RWPE1 (cell line): ENCODE measurements around the gene EDC3.
A peak's percentile ranks its signal among the peaks of the same experiment; 100 is the strongest.

ENCODE experiments used
- CTCF ChIA-PET: fragments of 350-600 bp; sonication (Branson Sonifier 250); formaldehyde crosslinking; extraction: SDS; loops from one replicate; lab custom pipeline; 2021; lab: Yijun Ruan, JAX
- POLR2A ChIA-PET: fragments of 400-600 bp; formaldehyde crosslinking; extraction: SDS; loops from one replicate; lab custom pipeline; 2020; ENCODE audit warnings: antibody characterized with exemption; ENCODE audit not compliant: low non-redundant PET; lab: Yijun Ruan, JAX
- DNase-seq: peaks from one replicate; pipeline ENCODE4 v3.0.0; 2012; ENCODE audit warnings: low spot score
- H3K27ac ChIP-seq: fragments of 450-650 bp; 2 replicates; pipeline ENCODE4 v1.5.1; 2017
- TF ChIP-seq, protein P1 (sequence below): fragments of 450-650 bp; conservative IDR thresholded peaks from 2 replicates; pipeline ENCODE4 v1.5.1; 2017; ENCODE audit warnings: low read depth, mild to moderate bottlenecking

The EDC3 gene

DNA sequence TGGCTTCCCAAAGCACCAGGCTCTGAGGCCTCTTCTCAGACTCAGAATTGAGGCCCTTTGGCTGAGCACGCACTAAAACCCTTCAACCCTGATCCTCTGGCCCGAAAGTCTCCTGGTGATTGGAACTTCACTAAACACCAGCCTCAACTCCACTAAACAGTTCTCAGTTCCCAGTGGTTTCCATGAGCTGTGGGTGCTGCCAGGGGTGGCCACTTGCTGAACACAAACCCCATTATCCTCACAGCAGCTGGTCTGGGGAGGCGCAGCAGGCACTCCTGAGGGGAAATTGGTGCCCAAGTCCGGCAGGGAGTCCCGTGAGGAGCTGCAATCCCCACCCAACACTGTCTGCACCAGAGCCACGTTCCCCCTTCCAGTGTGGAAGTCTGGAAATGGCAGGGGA, 84.0 kb downstream of the EDC3 start:
- peak overlapping the region; percentile 53 for H3K27ac ChIP-seq
- ChIA-PET POLR2A (no interaction called here), CTCF (no interaction called here)
- DNase-seq = no peak
- TF ChIP-seq, protein P1, sequence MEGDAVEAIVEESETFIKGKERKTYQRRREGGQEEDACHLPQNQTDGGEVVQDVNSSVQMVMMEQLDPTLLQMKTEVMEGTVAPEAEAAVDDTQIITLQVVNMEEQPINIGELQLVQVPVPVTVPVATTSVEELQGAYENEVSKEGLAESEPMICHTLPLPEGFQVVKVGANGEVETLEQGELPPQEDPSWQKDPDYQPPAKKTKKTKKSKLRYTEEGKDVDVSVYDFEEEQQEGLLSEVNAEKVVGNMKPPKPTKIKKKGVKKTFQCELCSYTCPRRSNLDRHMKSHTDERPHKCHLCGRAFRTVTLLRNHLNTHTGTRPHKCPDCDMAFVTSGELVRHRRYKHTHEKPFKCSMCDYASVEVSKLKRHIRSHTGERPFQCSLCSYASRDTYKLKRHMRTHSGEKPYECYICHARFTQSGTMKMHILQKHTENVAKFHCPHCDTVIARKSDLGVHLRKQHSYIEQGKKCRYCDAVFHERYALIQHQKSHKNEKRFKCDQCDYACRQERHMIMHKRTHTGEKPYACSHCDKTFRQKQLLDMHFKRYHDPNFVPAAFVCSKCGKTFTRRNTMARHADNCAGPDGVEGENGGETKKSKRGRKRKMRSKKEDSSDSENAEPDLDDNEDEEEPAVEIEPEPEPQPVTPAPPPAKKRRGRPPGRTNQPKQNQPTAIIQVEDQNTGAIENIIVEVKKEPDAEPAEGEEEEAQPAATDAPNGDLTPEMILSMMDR = no peak

DNA sequence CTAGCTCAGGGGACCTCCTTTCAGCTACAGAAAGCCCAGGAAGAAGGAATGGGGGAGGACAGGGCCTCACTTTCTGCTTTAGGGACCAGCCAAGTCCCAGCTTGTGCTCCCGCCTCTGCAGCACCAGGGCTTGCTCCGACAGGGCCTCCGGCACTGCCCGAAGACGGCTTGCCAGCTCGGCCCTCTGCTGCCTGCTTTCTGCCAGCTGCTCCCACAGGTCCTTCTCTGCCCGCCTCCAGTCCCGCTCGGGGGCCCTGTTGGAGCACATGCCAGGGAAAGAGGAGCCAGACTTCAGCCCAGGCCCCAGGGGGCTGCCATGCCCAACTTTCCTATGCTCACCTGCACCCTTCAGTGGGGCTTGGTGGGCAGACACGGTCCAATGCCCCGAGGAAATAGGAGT, 84.5 kb downstream of the EDC3 start:
- CTCF ChIA-PET = interaction anchor here (0.6 kb wide), 2 partner anchors 237 to 282 kb away, joined by 3 to 4 read pairs; no protein-coding TSS in a partner anchor
- H3K27ac ChIP-seq = peak overlapping the region; percentile 53
- TF ChIP-seq, protein P1 = no peak
- POLR2A ChIA-PET = no interaction called here
- no peak for DNase-seq

DNA sequence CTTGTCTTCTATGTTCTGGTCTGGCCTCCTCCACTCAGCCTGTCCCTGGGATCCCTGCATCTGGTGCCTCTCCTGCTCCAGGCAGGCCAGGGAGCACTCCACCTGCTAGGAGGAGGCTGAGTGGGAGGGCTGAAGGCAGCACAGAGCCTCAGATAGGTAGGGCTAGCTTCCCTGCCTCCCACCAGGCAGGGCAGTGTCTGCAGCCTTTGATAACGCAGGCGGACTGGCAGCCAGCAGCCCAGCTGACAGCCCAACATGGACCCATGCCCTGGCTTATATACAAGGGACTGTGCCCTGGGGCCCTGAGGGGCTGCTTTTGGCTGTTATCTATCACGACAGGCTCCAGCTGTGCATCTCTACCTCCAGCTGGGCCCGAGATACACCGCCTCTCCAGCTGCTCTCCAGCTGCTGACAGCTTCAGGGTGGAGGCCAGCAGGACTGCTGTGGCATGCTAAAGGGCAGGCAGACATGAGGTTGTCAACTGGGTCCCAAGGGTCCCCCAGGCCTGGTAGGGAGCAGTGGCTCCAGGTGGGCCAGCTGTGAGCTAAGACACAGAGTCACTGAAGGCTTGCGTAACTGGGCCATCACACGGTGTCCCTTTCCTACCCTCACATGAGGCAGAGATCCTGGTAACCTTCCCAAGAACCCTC, 85.4 kb downstream of the EDC3 start:
- POLR2A ChIA-PET = no interaction called here

DNA sequence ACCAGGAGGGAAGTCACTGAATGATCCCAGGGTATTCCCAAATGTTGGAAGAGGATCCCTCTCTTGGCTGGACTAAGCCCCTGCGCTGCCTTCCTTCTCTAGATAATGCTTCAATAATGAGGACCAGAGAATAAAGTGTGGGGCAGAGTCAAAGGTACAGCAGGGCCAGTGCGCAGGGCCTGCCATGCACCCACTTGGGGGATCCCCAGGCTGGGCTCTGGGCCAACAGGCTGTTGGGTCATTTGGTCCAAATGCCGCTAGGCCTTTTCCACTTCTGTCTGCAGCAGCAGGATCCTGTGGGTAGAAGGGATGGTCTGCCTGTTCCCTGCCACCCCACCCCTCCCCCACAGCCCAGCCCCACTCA, 85.9 kb downstream of the EDC3 start:
- DNase-seq = no peak
- CTCF ChIA-PET = interaction anchor here (0.7 kb wide), 1 partner anchor 25 kb away, joined by 4 read pairs; no protein-coding TSS in a partner anchor
- H3K27ac ChIP-seq = no peak overlapping the region; the same call in 1 of the 2 replicates
- TF ChIP-seq, protein P1 = no peak
- POLR2A ChIA-PET = no interaction called here

More for the DNA sequence above, 85.4 kb downstream of the EDC3 start:
- TF ChIP-seq, protein P1 = no peak
- CTCF ChIA-PET = interaction anchor here (0.7 kb wide), 2 partner anchors 24 to 236 kb away, joined by 4 read pairs; no protein-coding TSS in a partner anchor
- peak overlapping the region; percentile 53; the same call in 1 of the 2 replicates for H3K27ac ChIP-seq
- DNase-seq = no peak

DNA sequence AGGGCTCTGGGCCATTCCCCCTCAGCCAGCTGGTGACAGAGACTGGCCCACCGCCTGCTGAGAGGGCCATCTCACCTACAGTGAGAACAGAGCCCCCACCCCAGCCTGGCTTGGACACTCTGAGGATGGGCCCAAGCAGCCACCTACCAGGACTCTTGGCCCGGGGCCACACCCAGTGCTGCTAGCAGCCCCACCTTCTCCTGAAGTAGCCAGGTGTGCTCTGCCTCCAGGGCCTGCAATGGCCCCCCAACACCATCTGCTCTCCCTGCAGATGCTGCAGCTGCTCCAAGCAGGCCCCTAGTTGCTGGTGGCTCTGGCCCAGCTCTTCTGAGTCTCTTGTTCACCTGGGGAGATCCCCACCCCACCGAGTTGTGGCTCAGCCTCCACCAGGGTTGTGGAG, 87.0 kb downstream of the EDC3 start:
- POLR2A ChIA-PET = interaction anchor here (0.6 kb wide), 1 partner anchor 20 kb away, joined by 3 read pairs; no protein-coding TSS in a partner anchor
- CTCF ChIA-PET = interaction anchor here (0.6 to 0.7 kb wide), 3 partner anchors 52 to 306 kb away, joined by 3 read pairs; no protein-coding TSS in a partner anchor
- H3K27ac ChIP-seq = no peak overlapping the region
- no peak for DNase-seq
- TF ChIP-seq, protein P1 = no peak

DNA sequence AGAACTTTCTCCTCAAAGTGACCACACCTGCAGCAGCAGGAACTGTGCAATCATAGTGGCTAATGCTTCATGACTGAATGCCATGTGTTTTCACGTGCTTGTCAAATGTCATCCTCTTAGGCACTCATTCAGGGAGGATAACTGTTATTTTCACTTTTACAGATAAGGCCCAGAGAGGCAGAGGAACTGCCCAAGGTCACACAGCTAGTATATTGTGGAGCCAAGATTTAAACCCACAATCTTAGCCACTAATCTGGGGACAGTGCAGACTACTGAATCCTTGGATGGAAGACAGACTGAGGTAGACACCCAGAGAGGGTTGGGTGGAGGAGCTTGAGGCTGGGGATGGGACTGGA, 90.1 kb downstream of the EDC3 start:
- POLR2A ChIA-PET = no interaction called here
- CTCF ChIA-PET = no interaction called here
- TF ChIP-seq, protein P1 = no peak
- DNase-seq = no peak
- no peak overlapping the region for H3K27ac ChIP-seq
